HepG2 (cell line): ENCODE results near the gene SLC41A1. TPM values are rescaled to one million over a fixed set of nuclear protein-coding genes. Genes with fewer than 3 reads are reported as not detected.

Experiments
- ARID2 ChIP-seq: sonication (generic); formaldehyde crosslinking; IDR thresholded peaks from 2 replicates; pipeline ENCODE4 v1.8.1; 2022; ENCODE audit warnings: mild to moderate bottlenecking, missing genetic modification reagents, borderline replicate concordance
- HNRNPK ChIP-seq: fragments of 200-400 bp; formaldehyde crosslinking; IDR thresholded peaks from 2 replicates; pipeline ENCODE4 v1.6.1; 2018; ENCODE audit warnings: low read length, low read depth, moderate library complexity, mild to moderate bottlenecking; ENCODE audit not compliant: poor library complexity, severe bottlenecking
- HNRNPLL ChIP-seq: fragments of 200-400 bp; formaldehyde crosslinking; IDR thresholded peaks from 2 replicates; pipeline ENCODE4 v1.6.1; 2017; ENCODE audit warnings: mild to moderate bottlenecking, low read depth, low read length; ENCODE audit not compliant: poor library complexity, severe bottlenecking
- NKX3-1 ChIP-seq: sonication (generic); formaldehyde crosslinking; IDR thresholded peaks from 2 replicates; pipeline ENCODE4 v1.5.0; 2020; ENCODE audit warnings: missing genetic modification reagents
- REL ChIP-seq: sonication (generic); formaldehyde crosslinking; conservative IDR thresholded peaks from 2 replicates; pipeline ENCODE4 v1.8.0; 2022; ENCODE audit warnings: mild to moderate bottlenecking, missing genetic modification reagents, moderate library complexity
- ZMAT3 ChIP-seq: sonication (generic); formaldehyde crosslinking; conservative IDR thresholded peaks from 2 replicates; pipeline ENCODE4 v1.7.0; 2021; ENCODE audit warnings: missing genetic modification reagents
- ZZZ3 ChIP-seq: sonication (generic); formaldehyde crosslinking; IDR thresholded peaks from 2 replicates; pipeline ENCODE4 v1.4.0; 2020; ENCODE audit warnings: missing genetic modification reagents, mild to moderate bottlenecking, borderline replicate concordance
- polyA plus RNA-seq, 8 experiments: library from polyadenylated mRNA; depleted of rRNA in 3 of 8; stranded (reverse) in 7 of 8; unstranded in 1 of 8; fragments of >200 nt; fragmentation: Illumina TruSeq in 4 of 8; extraction: Trizol in 4 of 8; gene quantifications; 2 replicates each; pipeline versions ENCODE4 v1.2.1 to v1.2.3, GENCODE V29; 2011 to 2016; ENCODE audit warnings: low read depth in 4 of 8, missing spikeins in 1 of 8, mixed read lengths in 1 of 8; ENCODE audit not compliant: insufficient read depth in 1 of 8
- total RNA-seq, 5 experiments: library from RNA; depleted of rRNA; stranded (reverse); fragments of >200 nt; fragmentation: Illumina TruSeq; extraction: Trizol; gene quantifications; 2 replicates each; pipeline ENCODE4 v1.2.3, GENCODE V29; 2016; ENCODE audit warnings: low read depth in 1 of 5
- TF ChIP-seq, protein P1 (sequence below): sonication (generic); formaldehyde crosslinking; IDR thresholded peaks from 2 replicates; pipeline ENCODE4 v1.4.0; 2020; ENCODE audit warnings: missing genetic modification reagents, borderline replicate concordance
- TF ChIP-seq, protein P2 (sequence below): sonication (generic); formaldehyde crosslinking; IDR thresholded peaks from 2 replicates; pipeline ENCODE4 v1.9.0; 2021; ENCODE audit warnings: missing genetic modification reagents, mild to moderate bottlenecking, borderline replicate concordance
- TF ChIP-seq, protein P3 (sequence below), 2 experiments: fragments of 450-650 bp in 1 of 2; sonication (generic) in 1 of 2; formaldehyde crosslinking in 1 of 2; IDR thresholded peaks; 2 replicates each; pipeline versions ENCODE4 v1.6.1 to v1.8.0; 2016 to 2022; ENCODE audit warnings: antibody characterized with exemption in 1 of 2, mild to moderate bottlenecking in 1 of 2, missing genetic modification reagents in 1 of 2

Gene SLC41A1
- total and polyA plus RNA-seq, 2 of the 13 experiments (the other 11 are each of a cell fraction or from before 2014, with no cell fraction given) = 2.2 to 4.6 TPM

DNA sequence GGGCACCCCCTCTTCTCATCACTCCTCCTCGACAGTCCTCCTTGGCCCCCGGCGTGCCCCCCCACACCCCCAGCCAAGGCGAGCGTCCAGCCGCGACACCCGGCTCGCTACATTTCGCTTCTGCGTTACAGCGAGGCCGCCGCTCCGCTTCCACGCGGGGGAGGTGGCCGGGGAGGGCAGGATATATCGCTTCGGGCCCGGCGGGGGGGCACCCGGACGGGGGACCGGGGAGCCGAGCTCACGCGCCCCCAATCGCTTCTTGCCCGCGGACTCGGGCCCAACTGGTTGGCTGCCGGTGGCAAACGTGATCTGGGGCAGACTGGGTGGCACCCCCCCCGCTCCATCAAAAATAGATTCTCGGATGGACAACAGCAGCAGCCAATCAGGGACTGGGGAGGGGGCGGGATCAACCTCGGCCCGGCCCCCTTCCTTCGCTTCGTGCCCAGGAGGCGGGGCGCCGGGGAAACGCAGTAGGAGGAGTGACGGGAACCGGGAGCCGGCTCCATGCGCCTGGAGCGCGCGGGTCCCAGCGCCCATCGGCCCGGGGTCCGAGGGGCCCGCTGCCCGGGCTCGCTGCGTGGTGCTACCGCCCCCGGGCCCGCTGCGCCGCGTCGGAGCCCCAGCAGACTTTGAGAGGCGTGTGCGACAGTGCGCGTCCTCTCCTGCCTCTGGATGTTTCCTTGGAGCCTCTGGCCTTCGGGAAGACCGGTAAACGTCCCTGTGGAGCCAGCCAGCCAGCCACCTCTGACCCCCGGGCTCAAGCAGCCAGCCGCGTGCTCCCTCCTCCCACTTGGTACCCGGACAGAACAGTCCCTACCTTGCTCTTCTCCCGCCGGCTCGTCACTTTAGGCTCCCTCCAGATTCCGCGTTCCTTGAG is at the start of gene SLC41A1 (continued):
- TF ChIP-seq, protein P1, sequence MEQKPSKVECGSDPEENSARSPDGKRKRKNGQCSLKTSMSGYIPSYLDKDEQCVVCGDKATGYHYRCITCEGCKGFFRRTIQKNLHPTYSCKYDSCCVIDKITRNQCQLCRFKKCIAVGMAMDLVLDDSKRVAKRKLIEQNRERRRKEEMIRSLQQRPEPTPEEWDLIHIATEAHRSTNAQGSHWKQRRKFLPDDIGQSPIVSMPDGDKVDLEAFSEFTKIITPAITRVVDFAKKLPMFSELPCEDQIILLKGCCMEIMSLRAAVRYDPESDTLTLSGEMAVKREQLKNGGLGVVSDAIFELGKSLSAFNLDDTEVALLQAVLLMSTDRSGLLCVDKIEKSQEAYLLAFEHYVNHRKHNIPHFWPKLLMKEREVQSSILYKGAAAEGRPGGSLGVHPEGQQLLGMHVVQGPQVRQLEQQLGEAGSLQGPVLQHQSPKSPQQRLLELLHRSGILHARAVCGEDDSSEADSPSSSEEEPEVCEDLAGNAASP (CRISPR knock-in tag) = 0 out of 2 replicates have a peak, but pooled peaks have one; percentile 34
- TF ChIP-seq ZZZ3 (CRISPR knock-in tag) (no peak), ZMAT3 (CRISPR knock-in tag) (0 out of 2 replicates have a peak, but pooled peaks have one; percentile 59), REL (CRISPR knock-in tag) (no peak), HNRNPLL (peak; percentile 65), NKX3-1 (CRISPR knock-in tag) (no peak), HNRNPK (peak; percentile 40), ARID2 (CRISPR knock-in tag) (0 out of 2 replicates have a peak, but pooled peaks have one; percentile 47)
- TF ChIP-seq, protein P2, sequence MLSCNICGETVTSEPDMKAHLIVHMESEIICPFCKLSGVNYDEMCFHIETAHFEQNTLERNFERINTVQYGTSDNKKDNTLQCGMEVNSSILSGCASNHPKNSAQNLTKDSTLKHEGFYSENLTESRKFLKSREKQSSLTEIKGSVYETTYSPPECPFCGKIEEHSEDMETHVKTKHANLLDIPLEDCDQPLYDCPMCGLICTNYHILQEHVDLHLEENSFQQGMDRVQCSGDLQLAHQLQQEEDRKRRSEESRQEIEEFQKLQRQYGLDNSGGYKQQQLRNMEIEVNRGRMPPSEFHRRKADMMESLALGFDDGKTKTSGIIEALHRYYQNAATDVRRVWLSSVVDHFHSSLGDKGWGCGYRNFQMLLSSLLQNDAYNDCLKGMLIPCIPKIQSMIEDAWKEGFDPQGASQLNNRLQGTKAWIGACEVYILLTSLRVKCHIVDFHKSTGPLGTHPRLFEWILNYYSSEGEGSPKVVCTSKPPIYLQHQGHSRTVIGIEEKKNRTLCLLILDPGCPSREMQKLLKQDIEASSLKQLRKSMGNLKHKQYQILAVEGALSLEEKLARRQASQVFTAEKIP (CRISPR knock-in tag) = no peak
- TF ChIP-seq, protein P3, sequence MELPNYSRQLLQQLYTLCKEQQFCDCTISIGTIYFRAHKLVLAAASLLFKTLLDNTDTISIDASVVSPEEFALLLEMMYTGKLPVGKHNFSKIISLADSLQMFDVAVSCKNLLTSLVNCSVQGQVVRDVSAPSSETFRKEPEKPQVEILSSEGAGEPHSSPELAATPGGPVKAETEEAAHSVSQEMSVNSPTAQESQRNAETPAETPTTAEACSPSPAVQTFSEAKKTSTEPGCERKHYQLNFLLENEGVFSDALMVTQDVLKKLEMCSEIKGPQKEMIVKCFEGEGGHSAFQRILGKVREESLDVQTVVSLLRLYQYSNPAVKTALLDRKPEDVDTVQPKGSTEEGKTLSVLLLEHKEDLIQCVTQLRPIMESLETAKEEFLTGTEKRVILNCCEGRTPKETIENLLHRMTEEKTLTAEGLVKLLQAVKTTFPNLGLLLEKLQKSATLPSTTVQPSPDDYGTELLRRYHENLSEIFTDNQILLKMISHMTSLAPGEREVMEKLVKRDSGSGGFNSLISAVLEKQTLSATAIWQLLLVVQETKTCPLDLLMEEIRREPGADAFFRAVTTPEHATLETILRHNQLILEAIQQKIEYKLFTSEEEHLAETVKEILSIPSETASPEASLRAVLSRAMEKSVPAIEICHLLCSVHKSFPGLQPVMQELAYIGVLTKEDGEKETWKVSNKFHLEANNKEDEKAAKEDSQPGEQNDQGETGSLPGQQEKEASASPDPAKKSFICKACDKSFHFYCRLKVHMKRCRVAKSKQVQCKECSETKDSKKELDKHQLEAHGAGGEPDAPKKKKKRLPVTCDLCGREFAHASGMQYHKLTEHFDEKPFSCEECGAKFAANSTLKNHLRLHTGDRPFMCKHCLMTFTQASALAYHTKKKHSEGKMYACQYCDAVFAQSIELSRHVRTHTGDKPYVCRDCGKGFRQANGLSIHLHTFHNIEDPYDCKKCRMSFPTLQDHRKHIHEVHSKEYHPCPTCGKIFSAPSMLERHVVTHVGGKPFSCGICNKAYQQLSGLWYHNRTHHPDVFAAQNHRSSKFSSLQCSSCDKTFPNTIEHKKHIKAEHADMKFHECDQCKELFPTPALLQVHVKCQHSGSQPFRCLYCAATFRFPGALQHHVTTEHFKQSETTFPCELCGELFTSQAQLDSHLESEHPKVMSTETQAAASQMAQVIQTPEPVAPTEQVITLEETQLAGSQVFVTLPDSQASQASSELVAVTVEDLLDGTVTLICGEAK (IDR thresholded peaks at IDR 0.05) = no peak
- TF ChIP-seq, protein P3 (CRISPR knock-in tag; IDR thresholded peaks at IDR 0.05) = 0 out of 2 replicates have a peak, but pooled peaks have one; percentile 12
